ENCODE measurements around the gene DPP10. TPM values are rescaled to one million over a fixed set of nuclear protein-coding genes. Genes with fewer than 3 reads are reported as not detected.

Gene DPP10
- total and polyA plus RNA-seq, 10 of the 15 experiments (the other 5 are each of a cell fraction or from before 2014, with no cell fraction given): not detected

GRCh38 chr2:114553027-114553426 lies 110.6 kb downstream of the DPP10 start:
- ChIA-PET POLR2A (no interaction called here), RAD21 (ENCODE audit: unreplicated experiment) (no interaction called here), CTCF (no interaction called here), SMC1A (ENCODE audit: uncharacterized antibody, unreplicated experiment) (no interaction called here)
- Histone ChIP-seq H3K4me1 (ENCODE audit: control insufficient read depth, insufficient read depth, low read length) (no peaks in the 10 kb centered on the region), H3K4me3 (no peak overlapping the region), H2AFZ (ENCODE audit: control insufficient read depth, low read depth, low read length) (no peak overlapping the region), H4K20me1 (ENCODE audit: control insufficient read depth, insufficient read depth) (no peaks in the 10 kb centered on the region), H3K9ac (ENCODE audit: control insufficient read depth, insufficient read depth, low read length) (no peak overlapping the region), H3K27me3 (replicated peaks in 1 of 2; ENCODE audit: control insufficient read depth in 2 of 2, insufficient read depth in 2 of 2, low read length in 1 of 2) (no peaks in the 10 kb centered on the region), H3K79me2 (ENCODE audit: control insufficient read depth, insufficient read depth, low read length) (no peaks in the 10 kb centered on the region), H3K4me2 (ENCODE audit: control insufficient read depth, insufficient read depth) (no peak overlapping the region), H3K36me3 (ENCODE audit: control insufficient read depth in 2 of 2, insufficient read depth in 2 of 2, low read length in 1 of 2) (no peaks in the 10 kb centered on the region), H3K27ac (ENCODE audit: control insufficient read depth, insufficient read depth) (no peak overlapping the region), H3K9me3 (replicated peaks; ENCODE audit: control insufficient read depth, insufficient read depth, low read length) (no peaks in the 10 kb centered on the region)
- no peak for DNase-seq (ENCODE audit: low read depth, low spot score)
- in situ Hi-C loops (cut with MboI): no loop called here
- no peak for FAIRE-seq
- no peak for TF ChIP-seq CBFB (IDR thresholded peaks at IDR 0.05; ENCODE audit: low read depth)
- no peak for TF ChIP-seq CHD4 (IDR thresholded peaks at IDR 0.05)
- TF ChIP-seq CHD1 (IDR thresholded peaks at IDR 0.05; ENCODE audit: low read depth, low read length): no peak
- no peak for TF ChIP-seq CREM (IDR thresholded peaks at IDR 0.05; ENCODE audit: low read depth)
- TF ChIP-seq GATAD2B (conservative IDR thresholded peaks at IDR 0.05; ENCODE audit: low read depth): no peak
- TF ChIP-seq, protein P1, sequence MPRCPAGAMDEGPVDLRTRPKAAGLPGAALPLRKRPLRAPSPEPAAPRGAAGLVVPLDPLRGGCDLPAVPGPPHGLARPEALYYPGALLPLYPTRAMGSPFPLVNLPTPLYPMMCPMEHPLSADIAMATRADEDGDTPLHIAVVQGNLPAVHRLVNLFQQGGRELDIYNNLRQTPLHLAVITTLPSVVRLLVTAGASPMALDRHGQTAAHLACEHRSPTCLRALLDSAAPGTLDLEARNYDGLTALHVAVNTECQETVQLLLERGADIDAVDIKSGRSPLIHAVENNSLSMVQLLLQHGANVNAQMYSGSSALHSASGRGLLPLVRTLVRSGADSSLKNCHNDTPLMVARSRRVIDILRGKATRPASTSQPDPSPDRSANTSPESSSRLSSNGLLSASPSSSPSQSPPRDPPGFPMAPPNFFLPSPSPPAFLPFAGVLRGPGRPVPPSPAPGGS (IDR thresholded peaks at IDR 0.05; ENCODE audit: borderline replicate concordance, insufficient read depth, low read depth, low read length, poor library complexity, severe bottlenecking): no peak
- TF ChIP-seq STAT3 (IDR thresholded peaks at IDR 0.05; ENCODE audit: low read depth, low read length): no peak
- TF ChIP-seq MEF2A (IDR thresholded peaks at IDR 0.05; ENCODE audit: insufficient read depth, low read depth, low read length): no peak
- TF ChIP-seq SKIL (IDR thresholded peaks at IDR 0.05; ENCODE audit: low read depth, poor library complexity, severe bottlenecking): no peak
- no peak for TF ChIP-seq POU2F2 (IDR thresholded peaks at IDR 0.05; ENCODE audit: borderline replicate concordance, low read depth, low read length)
- no TSS peak for BruUV-seq (replicated peaks)
- ATAC-seq: no peak
- WGBS (ENCODE audit: insufficient coverage, insufficient replicate concordance, low lambda C conversion rate, missing lambda C conversion rate): 27% methylated on average over 5 of the region's 5 CpGs
- intact Hi-C loops (cut with micrococcal nuclease; ENCODE audit: unreplicated experiment): loop anchor here (10.0 kb wide), 1 partner anchor 558 kb away; no protein-coding TSS in a partner anchor

All from GM12878 (cell line).